ENCODE measurements around the gene GGT6.

Gene GGT6

GRCh38 chr17:4534928-4535666 is 25.3 kb downstream of the GGT6 start:
- TF ChIP-seq CTCF (conservative IDR thresholded peaks at IDR 0.05), result no peak
- H3K27ac ChIP-seq, result no peak overlapping the region

GRCh38 chr17:4534515-4534914 is 25.9 kb downstream of the GGT6 start:
- TF ChIP-seq CTCF (conservative IDR thresholded peaks at IDR 0.05), result no peak
- no peak overlapping the region for H3K27ac ChIP-seq

GRCh38 chr17:4533523-4534504 is 26.6 kb downstream of the GGT6 start:
- TF ChIP-seq CTCF (conservative IDR thresholded peaks at IDR 0.05), result 0 out of 2 replicates have a peak, but pooled peaks have one; percentile 6
- H3K27ac ChIP-seq, result no peak overlapping the region

- no peak for TF ChIP-seq CTCF (conservative IDR thresholded peaks at IDR 0.05)
- H3K27ac ChIP-seq, result no peak overlapping the region
Measured at GRCh38 chr17:4532860-4533522, 27.4 kb downstream of the GGT6 start.

- H3K27ac ChIP-seq, result no peak overlapping the region
- no peak for TF ChIP-seq CTCF (conservative IDR thresholded peaks at IDR 0.05)
Measured at GRCh38 chr17:4531988-4532736, 28.2 kb downstream of the GGT6 start.

- no peak overlapping the region for H3K27ac ChIP-seq
- no peak for TF ChIP-seq CTCF (conservative IDR thresholded peaks at IDR 0.05)
Measured at GRCh38 chr17:4530799-4531730, 29.3 kb downstream of the GGT6 start.

All from VCaP (cell line).